ENCODE data around the gene EPPIN. TPM values are rescaled to one million over a fixed set of nuclear protein-coding genes. Genes with fewer than 3 reads are reported as not detected.

The EPPIN gene
- polyA plus RNA-seq, 10 donors, result 0.11 to 0.16 TPM; not detected in 8

- DNase-seq, result no peak
Observed at GRCh38 chr20:45538209-45538799, 8.9 kb downstream of the EPPIN start.

GRCh38 chr20:45527294-45527693, 19.9 kb downstream of the EPPIN start:
- no peak for DNase-seq

- no peak for DNase-seq
Observed at GRCh38 chr20:45523821-45524220, 23.4 kb downstream of the EPPIN start.

- no peak for DNase-seq
Observed at GRCh38 chr20:45518282-45518681, 28.9 kb downstream of the EPPIN start.

- DNase-seq, result no peak
Observed at GRCh38 chr20:45515147-45515913, 31.9 kb downstream of the EPPIN start, which contains the start of gene SPINT3. Gene SPINT3, minus strand, starts transcription at chr20:45515622. Its CDS starts 14 bp downstream, at chr20:45515608.

- no peak for DNase-seq
Observed at GRCh38 chr20:45510242-45510862, 36.8 kb downstream of the EPPIN start.

- no peak for DNase-seq
Observed at GRCh38 chr20:45509091-45509490, 38.1 kb downstream of the EPPIN start.

- DNase-seq, result no peak
Observed at GRCh38 chr20:45508068-45508886, 38.9 kb downstream of the EPPIN start.

GRCh38 chr20:45507011-45507820, 40.0 kb downstream of the EPPIN start:
- DNase-seq, result no peak

GRCh38 chr20:45506398-45506797, 40.8 kb downstream of the EPPIN start:
- no peak for DNase-seq

GRCh38 chr20:45503403-45503802, 43.8 kb downstream of the EPPIN start:
- no peak for DNase-seq

GRCh38 chr20:45502561-45502960, 44.6 kb downstream of the EPPIN start:
- no peak for DNase-seq

- no peak for DNase-seq
Observed at GRCh38 chr20:45501600-45501999, 45.6 kb downstream of the EPPIN start.

GRCh38 chr20:45500022-45500421, 47.2 kb downstream of the EPPIN start:
- DNase-seq, result no peak

GRCh38 chr20:45497971-45498494, 49.2 kb downstream of the EPPIN start:
- DNase-seq, result no peak

GRCh38 chr20:45496166-45496565, 51.0 kb downstream of the EPPIN start:
- no peak for DNase-seq

- DNase-seq, result no peak
Observed at GRCh38 chr20:45495501-45495941, 51.7 kb downstream of the EPPIN start.
